ENCODE data around the gene TTC16. TPM values are rescaled to one million over a fixed set of nuclear protein-coding genes. Genes with fewer than 3 reads are reported as not detected.

Gene TTC16
- total and polyA plus RNA-seq, 2 donors (not counting 3 experiments of a cell fraction or from before 2014, with no cell fraction given), result not detected

- DNase-seq (ENCODE audit: low read depth, low spot score) (no peak), FAIRE-seq (no peak)
- no peak overlapping the region for H3K4me2 ChIP-seq (ENCODE audit: insufficient read depth, low read length)
- no peaks in the 10 kb centered on the region for H4K20me1 ChIP-seq (replicated peaks; ENCODE audit: control insufficient read depth, extremely low read depth, insufficient read depth, low read length)
- no TSS peak for BruUV-seq (replicated peaks)
- no peaks in the 10 kb centered on the region for H3K9me3 ChIP-seq (replicated peaks; ENCODE audit: control insufficient read depth, insufficient read depth, low read length)
- no peaks in the 10 kb centered on the region for H3K27me3 ChIP-seq (ENCODE audit: control insufficient read depth in 2 of 2, insufficient read depth in 2 of 2, low read length in 2 of 2)
- no peak for TF ChIP-seq GATA2 (IDR thresholded peaks at IDR 0.05; ENCODE audit: insufficient read depth, insufficient read length, low read depth, low read length)
- TF ChIP-seq JUN (IDR thresholded peaks at IDR 0.05; ENCODE audit: borderline replicate concordance, insufficient read depth, insufficient read length, low read depth), result no peak
- TF ChIP-seq, protein P1, sequence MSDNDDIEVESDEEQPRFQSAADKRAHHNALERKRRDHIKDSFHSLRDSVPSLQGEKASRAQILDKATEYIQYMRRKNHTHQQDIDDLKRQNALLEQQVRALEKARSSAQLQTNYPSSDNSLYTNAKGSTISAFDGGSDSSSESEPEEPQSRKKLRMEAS (IDR thresholded peaks at IDR 0.05; ENCODE audit: insufficient read depth, insufficient read length), result no peak
- no peak for TF ChIP-seq POLR2A (IDR thresholded peaks at IDR 0.05; ENCODE audit: low read depth, low read length)
- TF ChIP-seq EZH2 (IDR thresholded peaks at IDR 0.05; ENCODE audit: borderline replicate concordance, low read depth, low read length, severe bottlenecking), result no peak
- dilution Hi-C loops (cut with MboI; ENCODE audit: extremely low pct_ligation_motif_present, low sequenced_read_pairs) (no loop called here), intact Hi-C loops (cut with micrococcal nuclease) (loop anchor here (5.0 kb wide), 2 partner anchors 105 to 490 kb away; partner anchors contain the start of gene STXBP1)
- H2AFZ ChIP-seq (ENCODE audit: low read depth, low read length), result no peak overlapping the region
- H3K27ac ChIP-seq (ENCODE audit: insufficient read depth, low read depth, low read length), result no peak overlapping the region
- H3K4me3 ChIP-seq (replicated peaks in 1 of 3; ENCODE audit: insufficient read depth in 1 of 3, low read depth in 1 of 3, low read length in 3 of 3), result no peak overlapping the region
- no peak overlapping the region for H3K9ac ChIP-seq (replicated peaks; ENCODE audit: extremely low read depth, insufficient read depth, low read length)
- H3K9me1 ChIP-seq (replicated peaks; ENCODE audit: control insufficient read depth, extremely low read depth, insufficient read depth, low read length), result no peaks in the 10 kb centered on the region
- no peaks in the 10 kb centered on the region for H3K36me3 ChIP-seq (ENCODE audit: control insufficient read depth in 2 of 2, extremely low read depth in 1 of 2, insufficient read depth in 2 of 2, low read length in 2 of 2)
- POLR2A ChIA-PET, result no interaction called here
- peaks cover 5% of the 10 kb centered on the region for H3K79me2 ChIP-seq (ENCODE audit: control insufficient read depth, insufficient read depth, low read length)
- peaks cover 5% of the 10 kb centered on the region for H3K4me1 ChIP-seq (ENCODE audit: control insufficient read depth, extremely low read depth, insufficient read depth, low read length)
- CTCF ChIA-PET, result no interaction called here
These were observed 1.9 kb downstream of the TTC16 start for GRCh38 chr9:127717766-127718165.

- no TSS peak for BruUV-seq (replicated peaks)
- no peaks in the 10 kb centered on the region for H4K20me1 ChIP-seq (replicated peaks; ENCODE audit: control insufficient read depth, extremely low read depth, insufficient read depth, low read length)
- H3K79me2 ChIP-seq (ENCODE audit: control insufficient read depth, insufficient read depth, low read length), result no peaks in the 10 kb centered on the region
- no peaks in the 10 kb centered on the region for H3K36me3 ChIP-seq (ENCODE audit: control insufficient read depth in 2 of 2, extremely low read depth in 1 of 2, insufficient read depth in 2 of 2, low read length in 2 of 2)
- TF ChIP-seq EZH2 (IDR thresholded peaks at IDR 0.05; ENCODE audit: borderline replicate concordance, low read depth, low read length, severe bottlenecking) (no peak), POLR2AphosphoS5 (IDR thresholded peaks at IDR 0.05; ENCODE audit: insufficient read depth, low read depth, low read length) (no peak), POLR2A (IDR thresholded peaks at IDR 0.05; ENCODE audit: low read depth, low read length) (no peak), GATA2 (IDR thresholded peaks at IDR 0.05; ENCODE audit: insufficient read depth, insufficient read length, low read depth, low read length) (no peak), CTCF (IDR thresholded peaks at IDR 0.05; ENCODE audit: extremely low read depth in 1 of 2, insufficient read depth in 1 of 2, low read depth in 1 of 2, low read length in 2 of 2) (no peak), FOS (IDR thresholded peaks at IDR 0.05; ENCODE audit: borderline replicate concordance, insufficient read depth, low read length) (no peak), JUN (IDR thresholded peaks at IDR 0.05; ENCODE audit: borderline replicate concordance, insufficient read depth, insufficient read length, low read depth) (no peak), MYC (IDR thresholded peaks at IDR 0.05; ENCODE audit: low read depth, low read length) (no peak)
- TF ChIP-seq, protein P1 (IDR thresholded peaks at IDR 0.05; ENCODE audit: insufficient read depth, insufficient read length), result no peak
- dilution Hi-C loops (cut with MboI; ENCODE audit: extremely low pct_ligation_motif_present, low sequenced_read_pairs) (no loop called here), intact Hi-C loops (cut with micrococcal nuclease) (no loop called here)
- no peak overlapping the region for H3K27ac ChIP-seq (ENCODE audit: insufficient read depth, low read depth, low read length)
- H3K4me3 ChIP-seq (replicated peaks in 1 of 3; ENCODE audit: insufficient read depth in 1 of 3, low read depth in 1 of 3, low read length in 3 of 3), result no peak overlapping the region
- no peaks in the 10 kb centered on the region for H3K27me3 ChIP-seq (ENCODE audit: control insufficient read depth in 2 of 2, insufficient read depth in 2 of 2, low read length in 2 of 2)
- no peaks in the 10 kb centered on the region for H3K9me3 ChIP-seq (replicated peaks; ENCODE audit: control insufficient read depth, insufficient read depth, low read length)
- ChIA-PET POLR2A (no interaction called here), CTCF (no interaction called here)
- no peak overlapping the region for H3K9ac ChIP-seq (replicated peaks; ENCODE audit: extremely low read depth, insufficient read depth, low read length)
- no peaks in the 10 kb centered on the region for H3K9me1 ChIP-seq (replicated peaks; ENCODE audit: control insufficient read depth, extremely low read depth, insufficient read depth, low read length)
- FAIRE-seq, result no peak
- H3K4me1 ChIP-seq (ENCODE audit: control insufficient read depth, extremely low read depth, insufficient read depth, low read length), result no peaks in the 10 kb centered on the region
- DNase-seq (ENCODE audit: low read depth, low spot score), result no peak
- H3K4me2 ChIP-seq (ENCODE audit: insufficient read depth, low read length), result no peak overlapping the region
- H2AFZ ChIP-seq (ENCODE audit: low read depth, low read length), result no peak overlapping the region
These were observed 4.4 kb downstream of the TTC16 start for GRCh38 chr9:127720031-127720864.
